ENCODE results near the gene PTPRC. TPM values are rescaled to one million over a fixed set of nuclear protein-coding genes. Genes with fewer than 3 reads are reported as not detected.
A peak's percentile ranks its signal among the peaks of the same experiment; 100 is the strongest.

PTPRC gene
- total RNA-seq, 3 donors from 2014 or later, result 17.9 to 29.4 (median 18.0) TPM

- H3K36me3 ChIP-seq (ENCODE audit: low read depth), result no peaks in the 10 kb centered on the region
- no peak for TF ChIP-seq CTCF (IDR thresholded peaks at IDR 0.05)
- DNase-seq (no peak), ATAC-seq (no peak)
- no peak overlapping the region for H3K4me3 ChIP-seq
- H3K9me3 ChIP-seq, result no peaks in the 10 kb centered on the region
- H3K4me1 ChIP-seq (ENCODE audit: low read depth), result no peaks in the 10 kb centered on the region
- intact Hi-C loops (cut with DNase I, micrococcal nuclease), result no loop called here
Measured at GRCh38 chr1:198649232-198649967, 10.6 kb downstream of the PTPRC start.

GRCh38 chr1:198649968-198650338, 11.1 kb downstream of the PTPRC start:
- Histone ChIP-seq H3K4me1 (ENCODE audit: low read depth) (no peaks in the 10 kb centered on the region), H3K9me3 (no peaks in the 10 kb centered on the region), H3K36me3 (ENCODE audit: low read depth) (no peaks in the 10 kb centered on the region), H3K4me3 (no peak overlapping the region)
- no peak for DNase-seq
- ATAC-seq, result no peak
- intact Hi-C loops (cut with DNase I, micrococcal nuclease), result no loop called here
- TF ChIP-seq CTCF (IDR thresholded peaks at IDR 0.05), result no peak

GRCh38 chr1:198650506-198650905, 11.7 kb downstream of the PTPRC start:
- Histone ChIP-seq H3K4me1 (ENCODE audit: low read depth) (no peaks in the 10 kb centered on the region), H3K36me3 (ENCODE audit: low read depth) (no peaks in the 10 kb centered on the region), H3K9me3 (no peaks in the 10 kb centered on the region), H3K4me3 (no peak overlapping the region)
- no peak for TF ChIP-seq CTCF (IDR thresholded peaks at IDR 0.05)
- intact Hi-C loops (cut with DNase I, micrococcal nuclease), result no loop called here
- ATAC-seq, result no peak
- DNase-seq, result no peak

GRCh38 chr1:198651650-198652400, 13.0 kb downstream of the PTPRC start:
- TF ChIP-seq CTCF (IDR thresholded peaks at IDR 0.05), result no peak
- Histone ChIP-seq H3K36me3 (ENCODE audit: low read depth) (no peaks in the 10 kb centered on the region), H3K9me3 (no peaks in the 10 kb centered on the region), H3K4me1 (ENCODE audit: low read depth) (peaks cover 3% of the 10 kb centered on the region), H3K4me3 (no peak overlapping the region)
- DNase-seq, result no peak
- intact Hi-C loops (cut with DNase I, micrococcal nuclease), result no loop called here
- ATAC-seq, result peak; percentile 32

GRCh38 chr1:198653808-198654413, 15.1 kb downstream of the PTPRC start:
- H3K4me3 ChIP-seq, result no peak overlapping the region
- intact Hi-C loops (cut with DNase I, micrococcal nuclease), result no loop called here
- H3K36me3 ChIP-seq (ENCODE audit: low read depth), result no peaks in the 10 kb centered on the region
- no peaks in the 10 kb centered on the region for H3K9me3 ChIP-seq
- TF ChIP-seq CTCF (IDR thresholded peaks at IDR 0.05), result no peak
- H3K4me1 ChIP-seq (ENCODE audit: low read depth), result peaks cover 6% of the 10 kb centered on the region
- no peak for ATAC-seq
- no peak for DNase-seq
